Left lung (tissue), 10 donors: ENCODE measurements around the gene SLC41A1. TPM values are rescaled to one million over a fixed set of nuclear protein-coding genes. Genes with fewer than 3 reads are reported as not detected.

Source experiments
- ATAC-seq: fragments of 200-7000 bp; cut with Tn5 transposase; one replicate; pipeline ENCODE4 v1.9.1; 2020; ENCODE audit warnings: moderate library complexity
- DNase-seq, 4 donors: peaks; one replicate each; pipeline ENCODE4 v3.0.0-alpha.2; 2013 to 2020
- H3K27ac ChIP-seq, 2 donors: fragments of 200-600 bp; sonication (generic) in 1 of 2; one replicate each; pipeline versions ENCODE4 v1.5.0 to v1.8.0; 2020 to 2021
- H3K27me3 ChIP-seq, 2 donors: fragments of 200-600 bp; sonication (generic) in 1 of 2; one replicate each; pipeline versions ENCODE4 v1.5.0 to v1.8.0; 2020 to 2021
- H3K36me3 ChIP-seq, 2 donors: fragments of 200-600 bp; sonication (generic) in 1 of 2; one replicate each; pipeline versions ENCODE4 v1.5.0 to v1.8.0; 2020 to 2021
- H3K4me1 ChIP-seq, 2 donors: fragments of 200-600 bp; one replicate each; pipeline ENCODE4 v1.8.0; 2021
- H3K4me3 ChIP-seq, 2 donors: fragments of 200-600 bp; sonication (generic) in 1 of 2; one replicate each; pipeline versions ENCODE4 v1.5.0 to v1.8.0; 2020 to 2021; ENCODE audit warnings: mild to moderate bottlenecking in 1 of 2
- H3K9me3 ChIP-seq, 2 donors: fragments of 200-600 bp; sonication (generic) in 1 of 2; one replicate each; pipeline versions ENCODE4 v1.5.0 to v1.8.0; 2020 to 2021
- CTCF ChIP-seq, 2 donors: fragments of 200-600 bp; sonication (generic) in 1 of 2; IDR thresholded peaks; one replicate each; pipeline versions ENCODE4 v1.5.0 to v1.8.0; 2021; ENCODE audit warnings: antibody characterized with exemption in 2 of 2
- intact Hi-C, 2 donors: fragments of 100-400 bp; cut with DNase I; formaldehyde crosslinking; loops; one replicate each; pipeline versions ENCODE4 v1.11.2 to v1.14.2; 2022
- polyA plus RNA-seq, 6 donors: library from polyadenylated mRNA; unstranded; fragments of 120-200 nt; gene quantifications; one replicate each; pipeline ENCODE4 v1.2.1, GENCODE V29; 2013; ENCODE audit not compliant: insufficient read length in 6 of 6
- total RNA-seq, 2 donors: library from RNA; stranded (reverse); fragmentation: NEBNext Ultra II Directional; extraction: Animal tissue kit (Norgen Biotek cat#: 25700); gene quantifications; one replicate each; pipeline ENCODE4 v1.2.1, GENCODE V29; 2021
- donor health status: DM: no; HTN: yes; CAD: no.
- donor health status: DM: no; HTN: no; CAD: no.

SLC41A1 gene
- total and polyA plus RNA-seq, 8 donors, result 29.4 to 46.8 (median 40.1) TPM

- H3K4me3 ChIP-seq, result no peak overlapping the region
- H3K36me3 ChIP-seq, result no peaks in the 10 kb centered on the region
- no peak for DNase-seq
- no peak for TF ChIP-seq CTCF (IDR thresholded peaks at IDR 0.05)
- H3K27ac ChIP-seq, result no peak overlapping the region
- intact Hi-C loops, result no loop called here
- ATAC-seq, result no peak
- no peaks in the 10 kb centered on the region for H3K9me3 ChIP-seq
- H3K4me1 ChIP-seq, result no peaks in the 10 kb centered on the region
- no peaks in the 10 kb centered on the region for H3K27me3 ChIP-seq
These were observed 29.2 kb upstream of the SLC41A1 start for GRCh38 chr1:205842229-205842628.

GRCh38 chr1:205840146-205840923, 27.3 kb upstream of the SLC41A1 start:
- TF ChIP-seq CTCF (IDR thresholded peaks at IDR 0.05), result no peak
- H3K36me3 ChIP-seq, result no peaks in the 10 kb centered on the region
- no peaks in the 10 kb centered on the region for H3K9me3 ChIP-seq
- no peak overlapping the region for H3K27ac ChIP-seq
- H3K4me3 ChIP-seq, result no peak overlapping the region
- no peaks in the 10 kb centered on the region for H3K4me1 ChIP-seq
- DNase-seq (no peak), ATAC-seq (no peak)
- intact Hi-C loops, result no loop called here
- H3K27me3 ChIP-seq, result no peaks in the 10 kb centered on the region

- Histone ChIP-seq H3K4me3 (no peak overlapping the region), H3K9me3 (no peaks in the 10 kb centered on the region), H3K27me3 (no peaks in the 10 kb centered on the region), H3K36me3 (no peaks in the 10 kb centered on the region), H3K27ac (no peak overlapping the region), H3K4me1 (no peaks in the 10 kb centered on the region)
- no peak for DNase-seq
- TF ChIP-seq CTCF (IDR thresholded peaks at IDR 0.05), result no peak
- intact Hi-C loops, result no loop called here
- ATAC-seq, result no peak
These were observed 24.5 kb upstream of the SLC41A1 start for GRCh38 chr1:205837382-205837970.

GRCh38 chr1:205834751-205835150, 21.8 kb upstream of the SLC41A1 start:
- DNase-seq (no peak), ATAC-seq (no peak)
- no peaks in the 10 kb centered on the region for H3K9me3 ChIP-seq
- peaks cover 0 to 5% of the 10 kb centered on the region in 2 donors for H3K4me1 ChIP-seq
- no peaks in the 10 kb centered on the region for H3K27me3 ChIP-seq
- intact Hi-C loops, result no loop called here
- H3K36me3 ChIP-seq, result no peaks in the 10 kb centered on the region
- H3K27ac ChIP-seq, result no peak overlapping the region
- no peak for TF ChIP-seq CTCF (IDR thresholded peaks at IDR 0.05)
- H3K4me3 ChIP-seq, result no peak overlapping the region

- TF ChIP-seq CTCF (IDR thresholded peaks at IDR 0.05), result no peak
- intact Hi-C loops, result no loop called here
- H3K4me1 ChIP-seq, result peaks cover 0 to 5% of the 10 kb centered on the region in 2 donors
- no peak overlapping the region for H3K4me3 ChIP-seq
- no peak overlapping the region for H3K27ac ChIP-seq
- H3K27me3 ChIP-seq, result peaks cover 0 to 5% of the 10 kb centered on the region in 2 donors
- ATAC-seq (no peak), DNase-seq (peak in 1 of 4 donors; percentile 33)
- no peaks in the 10 kb centered on the region for H3K9me3 ChIP-seq
- H3K36me3 ChIP-seq, result no peaks in the 10 kb centered on the region
These were observed 19.3 kb upstream of the SLC41A1 start for GRCh38 chr1:205832326-205832751.
